ENCODE data around the gene TOM1L1.

TOM1L1 gene

DNA sequence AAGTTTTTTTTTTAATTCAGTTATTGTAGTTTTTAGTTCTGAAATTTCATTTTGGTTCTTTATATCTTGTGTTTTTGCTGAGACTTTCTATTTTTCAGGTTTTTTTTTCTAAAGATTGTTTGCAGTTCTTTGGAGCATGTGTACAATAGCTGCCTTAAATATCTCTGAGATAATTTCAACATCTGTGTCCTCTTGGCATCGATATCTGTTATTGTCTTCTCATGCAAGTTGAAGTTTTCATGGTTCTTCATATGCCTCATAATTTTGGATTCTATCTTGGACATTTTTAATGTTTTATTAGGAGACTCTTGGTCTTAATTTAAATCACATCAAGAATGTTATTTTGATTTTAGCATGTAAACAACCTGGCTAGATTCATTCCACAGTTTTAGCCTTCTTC lies 45.0 kb downstream of the TOM1L1 start:
- DNase-seq (ENCODE audit: low read depth in 1 of 2, low spot score in 1 of 2): no peak

DNA sequence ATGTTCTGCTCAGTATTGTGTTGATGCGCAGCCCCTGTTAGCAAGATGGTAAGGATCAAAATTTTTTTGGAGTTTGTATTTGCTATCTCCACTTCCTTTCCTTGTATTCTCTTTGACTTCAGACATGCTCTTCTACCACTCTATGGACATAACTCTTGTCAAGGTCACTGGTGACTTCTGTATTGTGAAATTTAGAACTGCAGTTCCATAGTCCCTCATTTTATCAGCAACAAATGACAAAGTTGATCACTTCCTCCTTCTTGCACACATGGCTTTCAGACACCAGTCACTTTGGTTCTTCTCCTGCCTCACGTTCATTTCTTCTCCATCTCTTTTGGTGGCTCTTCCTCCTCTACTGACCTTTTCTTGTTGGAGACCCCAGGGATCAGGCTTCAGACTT lies 46.7 kb downstream of the TOM1L1 start:
- no peak for DNase-seq (ENCODE audit: low read depth in 1 of 2, low spot score in 1 of 2)

DNA sequence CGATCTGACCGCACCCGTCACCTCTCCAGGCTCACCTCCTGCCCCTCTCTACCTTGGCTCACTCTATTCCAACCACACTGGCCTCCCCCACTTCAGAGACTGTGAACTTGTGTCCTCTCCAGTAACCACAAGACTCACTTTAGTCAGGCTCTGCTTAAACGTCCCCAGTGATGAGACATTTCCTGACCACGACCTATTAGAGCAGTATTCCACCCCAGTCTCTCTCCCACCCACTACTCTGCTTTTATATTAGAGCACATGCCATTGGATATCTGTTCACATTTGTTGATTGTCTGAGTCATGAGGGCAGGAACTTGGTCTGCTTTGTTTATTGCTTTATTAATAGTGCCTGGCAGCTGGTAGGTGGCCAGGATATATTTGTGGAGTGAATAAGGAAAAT lies 47.7 kb downstream of the TOM1L1 start:
- no peak for DNase-seq (ENCODE audit: low read depth in 1 of 2, low spot score in 1 of 2)

DNA sequence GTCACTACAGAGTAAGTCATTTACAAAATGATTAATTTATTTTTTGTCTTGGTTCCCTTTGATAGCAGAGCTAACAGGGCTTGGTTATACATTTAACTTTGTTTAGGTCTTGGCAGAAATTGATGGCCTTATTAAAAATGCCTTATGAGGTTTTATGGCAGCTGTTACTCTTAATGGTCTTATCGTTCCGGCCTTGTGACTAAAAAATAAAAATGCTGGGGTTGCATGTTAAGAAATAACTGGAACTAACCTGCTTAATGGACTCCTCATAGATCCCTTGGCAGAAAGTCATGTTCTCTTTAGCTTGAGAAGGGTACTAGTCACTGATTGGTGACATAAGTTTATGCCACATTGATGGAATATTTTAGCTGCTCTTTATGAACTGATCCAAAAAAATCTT lies 49.5 kb downstream of the TOM1L1 start:
- no peak for DNase-seq (ENCODE audit: low read depth in 1 of 2, low spot score in 1 of 2)

DNA sequence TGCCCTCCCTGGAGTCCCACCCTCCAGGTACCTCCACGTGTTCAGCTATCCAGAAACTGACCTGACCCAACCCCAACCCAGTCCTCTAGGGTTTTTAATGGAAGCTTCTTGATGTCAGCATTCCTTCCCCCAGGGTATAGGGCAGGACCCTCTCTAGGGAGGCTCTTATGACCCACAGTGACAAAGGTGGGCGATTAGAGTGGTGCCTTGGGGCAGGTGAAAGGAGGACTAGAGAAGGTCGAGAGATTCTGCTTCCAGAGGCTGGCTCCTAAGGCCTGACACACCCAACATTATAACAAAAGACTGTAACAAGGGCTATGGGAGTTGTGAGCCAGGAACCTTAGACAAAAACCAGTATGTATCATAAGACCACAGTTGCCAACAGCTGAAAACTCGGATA lies 50.6 kb downstream of the TOM1L1 start:
- DNase-seq (ENCODE audit: low read depth in 1 of 2, low spot score in 1 of 2): no peak

DNA sequence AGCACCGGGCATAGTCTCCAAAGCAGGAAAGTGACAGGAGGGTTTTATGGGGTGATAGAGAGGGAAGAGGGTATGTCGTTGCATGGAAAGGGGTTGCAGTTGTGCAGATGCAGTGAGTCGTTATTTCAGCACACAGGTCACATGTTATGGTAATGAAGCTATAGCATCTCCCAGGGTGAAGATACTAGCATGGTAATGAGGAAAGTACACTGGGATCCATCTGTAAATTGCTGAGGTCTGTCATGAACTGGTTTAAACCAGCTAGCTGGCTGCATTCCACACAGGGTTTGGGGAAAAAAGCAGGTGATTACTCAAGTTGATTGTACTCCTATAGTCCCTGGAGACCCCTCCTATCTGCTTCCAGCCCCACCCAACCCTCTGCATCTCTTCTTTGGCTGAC lies 56.1 kb downstream of the TOM1L1 start:
- no peak for DNase-seq (ENCODE audit: low read depth in 1 of 2, low spot score in 1 of 2)

DNA sequence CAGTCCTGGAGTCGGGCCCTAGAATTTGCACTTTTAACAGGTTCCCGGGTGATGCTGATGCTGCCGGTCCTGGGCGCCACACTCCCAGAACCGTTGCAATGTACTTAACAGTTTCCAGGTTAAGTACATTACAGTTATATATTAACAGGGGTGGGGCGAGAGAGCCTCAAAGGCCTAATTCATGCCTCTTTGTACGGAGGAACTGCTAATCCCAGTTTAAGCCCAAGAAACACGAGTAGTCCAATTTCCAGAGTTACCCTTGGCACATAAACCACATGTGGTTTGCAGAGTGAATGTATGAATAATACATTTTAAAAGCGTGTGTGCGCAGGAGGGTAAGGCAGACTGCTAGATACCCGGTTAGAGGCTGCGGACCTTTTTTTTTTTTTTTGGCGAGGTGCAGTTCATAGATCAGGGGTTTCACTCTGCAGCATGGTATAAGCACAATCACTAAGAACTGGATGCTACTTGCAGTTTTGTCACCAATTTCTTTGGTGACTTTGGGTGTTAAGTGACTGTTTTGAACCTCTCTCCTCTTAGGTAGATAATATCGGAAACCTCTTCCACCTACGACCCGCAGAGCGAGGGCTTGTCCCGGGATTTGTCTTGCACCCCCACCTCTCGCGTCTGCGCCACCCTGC lies 67.1 kb downstream of the TOM1L1 start:
- no peak for DNase-seq (ENCODE audit: low read depth in 1 of 2, low spot score in 1 of 2)

DNA sequence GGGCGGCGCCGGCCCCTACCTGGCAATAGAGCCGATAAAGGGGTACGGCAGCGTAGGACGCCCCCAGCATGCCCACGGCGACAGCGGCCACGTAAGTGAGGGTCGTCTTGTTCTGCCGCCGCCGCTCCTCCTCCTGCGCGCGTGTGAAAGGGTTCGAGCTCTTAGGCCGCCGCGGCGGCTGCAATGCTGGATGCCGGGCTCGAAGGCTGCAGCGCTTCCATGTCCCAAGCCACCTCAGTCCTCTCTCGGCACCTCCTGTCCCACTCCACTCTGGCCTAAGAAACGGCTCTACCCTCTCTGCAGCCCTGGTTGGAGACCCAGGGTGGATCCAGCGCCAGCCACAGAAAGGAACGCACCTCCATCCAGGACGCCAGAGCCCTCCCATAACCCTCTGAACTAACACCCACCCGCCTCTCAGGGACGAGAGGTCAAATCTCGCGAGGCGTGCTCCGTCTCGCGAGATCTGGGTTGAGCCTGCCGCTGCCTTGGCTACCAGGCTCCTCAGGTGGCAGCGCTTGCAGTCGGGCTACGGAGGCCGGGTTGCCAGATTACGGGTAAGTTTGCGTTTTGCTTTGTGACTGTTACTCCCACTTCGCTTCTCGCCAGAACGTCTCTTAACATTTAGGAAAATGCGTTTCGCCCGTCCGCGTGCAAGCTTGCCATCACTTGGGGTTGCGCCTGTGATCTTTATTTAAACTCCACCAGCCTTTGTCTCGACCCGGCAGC lies 67.8 kb downstream of the TOM1L1 start, which contains the start of the genes COX11 and STXBP4:
TSS of gene COX11 (minus strand) at position 393 of the 726 bp plus-strand sequence. CDS start at position 385, 8 bp downstream.
TSS of gene STXBP4 (plus strand) at position 504 of the 726 bp plus-strand sequence. CDS start 17,455 bp downstream, outside the sequence.
- DNase-seq (ENCODE audit: low read depth in 1 of 2, low spot score in 1 of 2): peak; percentile 80 to 87

DNA sequence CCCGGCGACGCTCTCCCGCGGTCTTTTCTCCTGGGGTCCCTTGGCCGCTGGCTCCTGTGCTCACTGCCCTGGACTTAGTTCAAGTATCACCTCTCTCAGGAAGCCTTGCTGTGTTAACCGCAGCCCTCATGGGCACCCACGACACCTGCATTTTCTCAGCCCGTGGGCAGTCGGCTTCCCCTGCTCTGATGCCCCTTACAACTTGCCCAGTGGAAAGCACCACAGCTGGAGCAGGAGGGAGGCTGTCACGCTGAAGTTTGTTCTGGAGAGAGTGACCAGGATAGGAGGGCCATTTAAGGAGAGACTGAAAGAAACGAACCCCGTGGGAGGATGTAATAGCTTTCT lies 68.3 kb downstream of the TOM1L1 start:
- no peak for DNase-seq (ENCODE audit: low read depth in 1 of 2, low spot score in 1 of 2)

DNA sequence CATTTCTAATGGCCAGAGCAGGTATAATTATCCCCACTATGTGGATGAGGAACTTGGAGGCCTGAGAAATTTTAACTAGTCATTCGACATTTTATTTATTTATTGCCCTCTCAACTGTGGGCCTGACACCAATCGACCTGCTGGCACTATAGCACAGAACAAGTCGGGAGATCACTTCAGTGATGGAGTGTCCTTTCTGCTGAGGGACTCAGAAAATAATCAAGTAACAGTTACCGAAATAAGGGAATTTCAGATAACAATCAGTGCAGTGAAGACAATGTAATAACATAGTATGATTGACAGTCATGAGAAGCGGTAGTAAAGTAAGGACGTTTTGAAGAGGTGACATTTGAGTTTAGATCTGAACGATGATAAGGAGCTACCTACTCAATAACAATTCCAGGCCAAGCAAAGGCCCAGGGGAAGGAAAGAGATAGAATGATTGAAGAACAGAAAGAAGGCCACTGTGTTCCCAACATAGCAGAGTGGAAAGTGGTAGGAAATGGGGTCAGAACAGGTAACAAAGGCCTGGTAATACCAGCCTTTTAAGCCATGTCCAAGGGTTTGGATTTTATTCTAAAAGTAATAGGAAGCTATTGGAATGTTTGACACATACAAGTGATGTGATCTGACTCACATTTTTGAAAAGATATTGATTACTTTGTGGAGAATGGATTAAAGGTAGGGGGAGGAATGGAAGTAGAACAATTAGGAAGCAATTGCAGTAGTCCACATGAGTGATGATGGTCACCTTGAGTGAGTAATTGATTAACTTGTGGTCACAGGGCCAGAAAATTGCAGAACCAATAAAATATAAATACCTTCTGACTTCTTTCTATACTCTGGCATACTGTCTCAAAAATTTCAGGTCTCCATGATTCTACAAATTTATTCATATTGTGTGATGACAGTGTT lies 69.3 kb downstream of the TOM1L1 start:
- no peak for DNase-seq (ENCODE audit: low read depth in 1 of 2, low spot score in 1 of 2)

DNA sequence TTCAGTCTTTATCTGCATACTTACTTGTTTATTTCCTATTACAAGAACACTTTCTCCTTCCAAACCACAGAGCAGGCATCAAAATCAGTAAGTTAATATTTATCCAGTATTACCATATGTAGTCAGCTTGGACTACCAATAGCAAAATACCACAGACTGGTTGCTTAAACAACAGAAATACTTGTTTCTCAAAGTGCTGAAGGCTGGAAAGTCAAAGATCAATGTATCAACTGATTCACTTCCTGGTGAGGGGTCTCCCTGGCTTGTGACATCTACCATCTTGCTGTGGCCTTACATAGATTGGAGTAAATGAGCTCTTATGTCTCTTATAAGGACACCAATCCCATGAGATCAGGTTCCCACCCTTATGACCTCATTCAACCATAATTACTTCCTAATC lies 70.5 kb downstream of the TOM1L1 start:
- DNase-seq (ENCODE audit: low read depth in 1 of 2, low spot score in 1 of 2): no peak

DNA sequence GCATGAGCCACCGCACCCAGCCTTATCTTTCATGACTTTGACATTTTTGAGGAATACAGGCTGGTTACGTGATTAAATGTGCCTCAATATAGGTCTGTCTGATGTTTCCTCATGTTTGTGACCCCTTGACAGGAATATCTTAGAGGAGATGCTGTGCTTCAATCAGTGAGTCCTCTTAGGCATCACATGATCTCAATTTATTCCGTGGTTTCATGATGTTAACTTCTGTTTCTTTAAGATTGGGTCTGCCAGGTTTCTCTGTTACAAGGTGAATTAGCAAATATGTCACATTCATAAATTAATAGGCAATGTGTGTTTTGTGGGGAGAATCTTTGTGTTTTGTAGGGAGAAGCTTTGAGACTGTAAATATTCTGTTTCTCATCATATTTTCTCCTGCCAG lies 71.2 kb downstream of the TOM1L1 start:
- DNase-seq (ENCODE audit: low read depth in 1 of 2, low spot score in 1 of 2): no peak

DNA sequence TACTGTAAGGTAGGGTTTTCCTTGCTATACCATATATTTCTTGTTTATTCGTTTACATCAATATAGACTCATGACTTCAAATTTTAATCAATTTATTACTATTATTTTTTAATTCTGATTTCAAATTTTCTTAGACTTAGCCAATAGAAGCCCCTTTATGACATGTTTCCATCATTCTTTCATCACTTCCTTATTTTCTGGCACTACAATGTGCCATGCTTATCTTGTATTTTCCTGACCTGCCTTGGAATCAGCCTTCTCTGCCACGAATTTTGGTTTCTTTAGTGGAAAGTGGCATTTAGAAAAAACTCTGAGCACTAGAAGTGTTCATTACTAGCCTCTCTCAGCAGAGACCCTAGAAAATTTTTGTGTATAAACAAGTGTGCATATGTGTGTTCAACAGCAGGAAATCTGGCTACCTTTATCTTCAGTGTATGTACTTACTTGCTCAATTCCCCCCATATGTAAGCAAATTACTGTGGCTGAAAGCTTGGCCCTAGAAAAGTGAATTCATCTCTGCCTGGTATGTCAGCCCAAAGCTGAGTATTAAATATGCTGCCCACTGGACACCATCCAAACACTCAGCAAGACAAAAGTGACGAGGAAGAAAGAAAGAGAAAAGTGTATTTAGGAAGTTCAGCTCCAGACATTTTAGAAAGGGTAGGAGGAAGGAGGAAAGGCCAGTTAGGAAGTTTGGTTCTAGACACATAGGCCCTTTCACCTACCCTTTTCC lies 71.9 kb downstream of the TOM1L1 start:
- no peak for DNase-seq (ENCODE audit: low read depth in 1 of 2, low spot score in 1 of 2)

DNA sequence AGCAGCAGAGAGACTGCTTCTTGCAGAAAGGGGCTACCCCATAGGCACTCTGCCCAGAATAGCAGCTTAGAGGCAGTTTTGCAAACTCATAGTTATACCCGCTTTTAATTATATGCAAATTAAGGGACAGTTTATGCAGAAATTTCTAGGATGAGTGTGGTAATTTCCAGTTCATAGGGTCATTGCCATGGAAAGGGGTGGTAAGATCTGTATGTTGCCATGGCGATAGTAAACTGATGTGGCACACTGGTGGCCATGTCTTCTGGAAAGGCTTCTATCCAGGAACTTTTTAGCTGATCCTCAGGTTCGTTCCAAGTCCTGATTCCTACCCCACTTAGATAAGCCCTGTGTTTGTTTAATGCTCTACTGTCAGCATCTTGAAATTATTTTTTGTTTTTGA lies 74.1 kb downstream of the TOM1L1 start:
- no peak for DNase-seq (ENCODE audit: low read depth in 1 of 2, low spot score in 1 of 2)

DNA sequence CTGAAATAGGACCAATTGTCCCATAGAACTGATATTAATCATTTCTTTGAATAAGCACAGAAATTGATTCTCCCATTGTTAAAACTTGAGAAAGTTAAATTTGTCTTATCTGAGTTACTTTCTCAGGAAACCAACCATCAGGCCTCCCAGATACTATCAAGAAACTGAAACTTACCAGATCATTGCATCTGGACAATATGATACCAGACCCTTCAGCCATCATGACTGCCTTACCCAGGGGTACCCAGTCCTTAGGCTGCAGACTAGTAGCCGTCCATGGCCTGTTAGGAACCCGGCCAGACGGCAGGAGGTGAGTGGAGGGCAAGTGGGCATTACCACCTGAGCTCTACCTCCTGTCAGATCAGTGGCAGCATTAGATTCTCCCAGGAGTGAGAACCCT lies 75.7 kb downstream of the TOM1L1 start:
- DNase-seq (ENCODE audit: low read depth in 1 of 2, low spot score in 1 of 2): no peak

DNA sequence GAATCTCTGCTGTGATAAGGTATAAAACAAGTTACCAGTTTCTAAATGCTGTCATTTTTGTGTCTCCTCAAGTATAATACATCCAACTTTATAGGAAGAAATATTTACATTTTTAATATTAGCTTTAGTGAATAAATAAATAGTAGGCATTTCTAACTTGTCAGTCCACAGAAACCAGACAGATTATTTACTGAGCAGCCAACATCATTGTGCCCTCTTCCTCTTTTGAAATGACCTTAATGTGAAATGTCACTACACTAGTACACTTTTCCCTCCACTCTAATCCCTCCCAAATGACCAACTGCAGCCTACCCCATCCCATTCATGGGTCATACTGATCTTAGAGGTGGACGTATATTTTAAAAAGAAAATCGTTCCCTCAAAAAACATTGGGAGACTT lies 77.1 kb downstream of the TOM1L1 start:
- no peak for DNase-seq (ENCODE audit: low read depth in 1 of 2, low spot score in 1 of 2)

DNA sequence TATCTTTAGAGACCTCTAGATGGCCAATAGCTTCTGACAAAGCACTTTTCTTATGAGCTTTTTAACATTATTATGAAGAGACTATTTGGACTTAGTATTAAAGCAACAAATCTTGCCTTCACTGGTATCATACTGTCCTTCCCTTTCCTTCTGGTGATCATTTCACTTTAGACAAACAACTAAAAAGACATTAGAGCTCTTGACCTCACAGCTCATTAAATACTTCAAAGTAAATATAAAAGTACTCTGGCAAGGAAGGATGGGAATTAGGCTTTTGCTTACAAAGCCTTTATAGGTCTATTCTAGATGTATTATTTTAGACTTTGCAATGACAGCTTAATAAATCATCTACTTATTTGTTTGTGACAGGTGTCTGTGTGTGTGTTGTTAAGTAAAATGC lies 79.0 kb downstream of the TOM1L1 start:
- no peak for DNase-seq (ENCODE audit: low read depth in 1 of 2, low spot score in 1 of 2)

DNA sequence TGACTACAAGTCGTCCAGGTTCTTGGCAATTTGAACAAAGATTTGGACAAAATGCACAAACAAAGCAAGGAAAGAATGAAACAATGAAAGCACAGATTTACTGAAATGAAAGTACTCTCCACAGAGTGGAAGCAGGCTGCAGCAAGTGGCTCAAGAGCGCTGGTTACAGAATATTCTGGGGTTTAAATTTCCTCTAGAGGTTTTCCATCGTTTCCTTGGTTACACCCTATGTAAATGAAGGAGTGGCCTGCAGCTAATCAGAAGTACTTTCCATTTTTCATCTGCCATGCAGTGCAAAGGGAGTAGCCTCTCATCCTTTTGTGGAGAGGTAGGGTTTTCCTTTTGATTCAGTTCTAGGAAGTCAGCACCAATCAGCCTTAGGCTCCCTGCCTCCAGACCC lies 79.7 kb downstream of the TOM1L1 start:
- no peak for DNase-seq (ENCODE audit: low read depth in 1 of 2, low spot score in 1 of 2)

DNA sequence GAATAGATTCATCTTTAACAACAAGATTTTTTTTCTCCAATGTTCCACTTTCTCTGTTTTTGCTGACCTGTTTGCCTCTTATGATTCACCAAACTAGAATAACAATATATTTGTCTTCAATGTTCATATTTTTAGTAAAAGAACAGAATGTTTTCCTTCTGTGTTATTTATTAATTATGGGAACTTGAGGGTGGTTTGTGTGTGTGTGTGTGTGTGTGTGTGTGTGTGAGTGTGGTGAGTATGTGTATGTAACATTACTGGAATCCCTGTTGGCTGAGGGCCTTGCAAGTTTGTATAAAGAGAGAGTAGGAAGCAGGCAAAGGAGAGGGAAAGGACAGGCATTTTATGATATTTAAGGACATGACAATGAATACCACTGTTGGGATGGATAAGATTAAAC lies 81.7 kb downstream of the TOM1L1 start:
- no peak for DNase-seq (ENCODE audit: low read depth in 1 of 2, low spot score in 1 of 2)

DNA sequence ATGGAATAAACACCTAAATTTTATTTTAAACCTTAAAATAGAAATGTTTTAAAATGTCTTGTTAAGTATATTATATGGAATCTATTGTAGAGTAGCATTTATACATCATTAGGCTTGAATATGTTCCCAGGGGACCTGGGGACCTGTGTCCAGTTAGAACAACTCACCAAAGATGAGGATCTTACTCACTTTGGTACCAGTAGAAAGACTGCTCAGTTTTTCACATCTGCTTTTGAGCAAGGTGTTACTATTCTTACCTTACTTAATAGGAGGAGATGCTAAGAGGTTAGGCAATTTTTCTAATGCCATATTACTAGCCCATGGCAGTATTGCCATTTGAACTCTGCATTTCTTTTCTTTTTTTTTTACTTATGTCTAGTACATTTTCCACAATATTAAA lies 82.6 kb downstream of the TOM1L1 start:
- no peak for DNase-seq (ENCODE audit: low read depth in 1 of 2, low spot score in 1 of 2)

DNA sequence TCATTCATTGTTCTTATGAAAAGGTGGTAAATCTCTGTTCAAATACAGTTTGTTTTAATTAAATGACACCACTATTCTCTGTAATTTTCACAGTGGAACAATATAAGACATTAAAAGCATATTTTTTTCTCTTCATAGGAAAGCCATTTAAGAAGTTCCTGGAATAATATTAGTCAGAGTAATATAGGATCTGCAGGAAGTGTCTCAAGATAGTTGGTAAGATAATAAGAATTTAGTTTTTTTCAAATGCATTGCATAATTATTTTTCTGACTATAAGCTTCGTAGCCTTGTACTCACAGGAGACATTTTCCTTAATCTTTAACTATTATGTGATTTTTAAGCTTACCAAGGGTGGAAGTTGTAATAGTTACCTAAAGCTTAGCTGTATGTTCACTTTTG lies 84.8 kb downstream of the TOM1L1 start:
- no peak for DNase-seq (ENCODE audit: low read depth in 1 of 2, low spot score in 1 of 2)
